ACHN (cell line): ENCODE results near the gene AGPAT2.

Source experiments
- DNase-seq: peaks from one replicate; pipeline ENCODE4 v3.0.0-alpha.2; 2015
- in situ Hi-C: cut with HindIII; loops from 2 replicates; pipeline ENCODE4 v1.10.0; 2017; ENCODE audit warnings: low sequenced_read_pairs, low pct_ligation_motif_present, low pct_unique_long_range_greater_than_20kb

AGPAT2 gene

DNA sequence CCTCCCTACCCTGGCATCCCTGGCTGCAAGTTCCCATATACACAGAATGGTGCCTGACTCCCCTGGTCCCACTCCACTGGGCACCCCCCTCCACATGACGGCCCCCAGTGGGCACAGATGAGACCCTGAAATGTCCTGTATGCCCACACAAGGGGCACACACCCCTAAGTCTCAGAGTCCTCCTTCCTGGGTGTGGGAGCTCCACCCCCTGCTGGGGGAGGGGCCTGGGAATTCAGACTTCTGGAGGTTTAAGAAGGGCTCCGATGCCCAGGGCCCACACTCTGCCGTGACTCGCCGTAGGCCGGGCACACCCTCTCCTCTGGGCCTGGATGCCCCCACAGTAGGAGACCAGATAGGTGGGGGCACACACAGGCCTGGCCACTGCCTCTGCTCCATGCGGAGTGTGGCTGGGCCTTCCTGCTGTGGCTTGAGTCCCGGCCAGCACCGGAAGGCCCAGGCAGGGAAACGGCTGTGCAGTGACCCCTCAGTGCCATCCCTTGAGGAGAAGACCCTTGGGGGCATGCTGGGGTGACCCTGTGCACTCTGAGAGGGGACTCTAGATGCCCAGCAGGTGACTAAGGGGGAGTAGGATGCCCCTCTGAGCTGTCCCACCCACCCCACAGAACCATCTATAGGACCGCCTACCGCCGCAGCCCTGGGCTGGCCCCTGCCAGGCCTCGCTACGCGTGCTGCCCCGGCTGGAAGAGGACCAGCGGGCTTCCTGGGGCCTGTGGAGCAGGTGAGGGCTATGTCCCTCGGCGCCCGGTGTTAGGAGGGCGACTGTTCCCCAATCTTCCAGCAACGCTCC lies 18.1 kb downstream of the AGPAT2 start:
- DNase-seq, result peak; percentile 31
- in situ Hi-C loops, result no loop called here

DNA sequence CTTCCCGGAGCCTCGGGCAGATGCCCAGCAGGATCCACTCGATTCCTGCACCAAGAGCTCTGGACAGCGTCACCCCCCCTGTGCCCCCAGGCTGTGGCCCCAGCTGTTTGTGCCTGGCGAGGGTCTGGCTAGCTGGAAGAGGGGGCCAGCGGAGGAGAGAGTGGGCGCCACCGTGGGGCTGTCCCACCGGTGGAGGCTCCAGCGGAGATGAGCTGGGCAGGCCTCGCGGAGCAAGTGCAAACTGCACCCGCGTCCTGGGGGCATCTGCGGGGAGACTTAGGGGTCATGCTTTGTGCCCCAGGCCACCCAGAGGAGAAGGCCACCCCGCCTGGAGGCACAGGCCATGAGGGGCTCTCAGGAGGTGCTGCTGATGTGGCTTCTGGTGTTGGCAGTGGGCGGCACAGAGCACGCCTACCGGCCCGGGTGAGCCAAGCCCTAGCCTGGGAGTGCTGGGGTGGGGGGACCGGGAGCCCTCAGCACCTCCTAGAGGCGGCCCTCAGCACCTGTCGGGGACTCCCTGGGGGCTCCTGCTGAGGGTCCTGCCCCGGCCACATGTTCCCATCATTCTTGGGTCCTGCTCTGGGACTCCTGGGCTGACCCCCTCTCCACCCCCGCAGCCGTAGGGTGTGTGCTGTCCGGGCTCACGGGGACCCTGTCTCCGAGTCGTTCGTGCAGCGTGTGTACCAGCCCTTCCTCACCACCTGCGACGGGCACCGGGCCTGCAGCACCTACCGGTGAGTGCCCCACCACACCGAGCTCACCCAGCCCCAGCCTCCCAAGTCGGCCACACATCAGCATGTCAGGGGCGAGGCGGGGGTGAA lies 19.1 kb downstream of the AGPAT2 start:
- in situ Hi-C loops, result no loop called here
- no peak for DNase-seq

DNA sequence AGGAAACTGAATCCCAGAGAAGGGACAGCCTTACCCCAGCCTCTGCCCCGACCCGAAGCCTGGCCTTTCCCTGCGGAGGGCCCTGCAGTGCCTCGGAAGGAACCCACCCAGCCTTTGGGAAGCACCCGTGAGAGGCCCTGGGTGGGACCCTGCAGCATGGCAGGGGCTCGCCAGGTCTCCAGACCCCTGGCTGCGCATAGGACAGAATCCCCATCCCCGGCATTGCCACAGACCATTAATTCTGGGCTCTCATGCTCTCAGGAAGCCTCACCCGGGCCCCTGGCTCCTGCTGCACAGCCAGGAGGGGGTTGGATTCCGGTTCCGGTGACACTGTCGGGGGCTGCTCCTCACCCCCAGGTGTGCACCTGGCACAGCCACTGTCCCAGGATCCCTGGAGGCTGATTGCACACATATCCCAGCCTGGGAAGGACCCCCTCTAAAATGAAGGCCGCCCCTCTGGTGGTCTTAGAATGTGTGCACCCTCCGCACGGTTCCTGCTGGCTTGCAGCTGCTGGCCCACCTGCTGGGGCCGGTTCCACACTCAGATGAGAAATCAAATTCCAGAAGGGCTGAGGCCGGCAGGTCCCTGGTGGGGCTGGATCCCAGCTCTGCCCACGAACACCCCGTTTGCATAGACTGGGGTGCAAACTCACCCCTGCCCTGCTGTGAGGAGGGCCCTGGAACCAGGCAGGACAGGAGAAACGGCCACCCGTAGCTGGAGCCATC lies 19.9 kb downstream of the AGPAT2 start:
- in situ Hi-C loops, result no loop called here
- no peak for DNase-seq

DNA sequence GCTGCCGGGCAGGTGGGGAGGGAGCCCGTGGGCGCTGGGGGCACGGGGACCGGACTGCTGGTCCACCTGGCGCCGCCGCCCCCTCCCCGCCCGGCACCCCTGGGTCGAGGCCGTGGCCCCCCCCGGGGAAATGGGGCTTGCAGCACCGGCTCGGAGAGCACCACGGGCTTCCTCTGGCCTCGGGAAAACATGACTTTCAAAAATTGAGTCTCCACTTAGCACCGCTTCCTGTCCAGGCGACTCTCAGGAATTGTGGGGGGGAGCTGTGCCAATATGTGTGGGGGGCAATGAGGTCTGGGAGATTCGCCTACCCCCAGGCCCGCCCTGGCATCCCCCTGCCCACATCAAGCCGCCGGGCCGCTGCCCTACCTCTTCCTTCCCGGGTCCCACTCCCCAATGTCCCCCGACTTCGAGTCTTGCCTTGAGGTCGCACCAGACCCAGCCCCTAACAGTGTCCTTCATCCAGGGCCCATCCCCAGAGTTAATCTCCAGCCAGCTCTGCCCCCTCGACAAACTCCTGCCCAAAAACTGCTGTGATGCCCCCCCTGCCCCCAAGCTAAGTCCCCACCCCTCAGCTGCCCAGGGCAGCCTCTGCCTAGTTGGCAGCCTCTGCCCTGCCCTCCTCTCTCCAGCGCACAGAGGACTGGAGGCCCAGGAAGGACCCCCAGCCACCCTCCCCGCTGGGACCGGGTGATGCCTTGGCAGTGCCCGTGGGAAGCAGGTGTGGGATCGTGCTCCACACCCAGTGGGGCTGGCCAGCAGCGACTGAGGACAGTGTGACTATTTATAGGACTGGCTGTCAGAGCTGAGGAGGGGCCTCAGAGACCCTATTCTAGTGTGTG lies 20.7 kb downstream of the AGPAT2 start:
- DNase-seq, result no peak
- in situ Hi-C loops, result no loop called here

DNA sequence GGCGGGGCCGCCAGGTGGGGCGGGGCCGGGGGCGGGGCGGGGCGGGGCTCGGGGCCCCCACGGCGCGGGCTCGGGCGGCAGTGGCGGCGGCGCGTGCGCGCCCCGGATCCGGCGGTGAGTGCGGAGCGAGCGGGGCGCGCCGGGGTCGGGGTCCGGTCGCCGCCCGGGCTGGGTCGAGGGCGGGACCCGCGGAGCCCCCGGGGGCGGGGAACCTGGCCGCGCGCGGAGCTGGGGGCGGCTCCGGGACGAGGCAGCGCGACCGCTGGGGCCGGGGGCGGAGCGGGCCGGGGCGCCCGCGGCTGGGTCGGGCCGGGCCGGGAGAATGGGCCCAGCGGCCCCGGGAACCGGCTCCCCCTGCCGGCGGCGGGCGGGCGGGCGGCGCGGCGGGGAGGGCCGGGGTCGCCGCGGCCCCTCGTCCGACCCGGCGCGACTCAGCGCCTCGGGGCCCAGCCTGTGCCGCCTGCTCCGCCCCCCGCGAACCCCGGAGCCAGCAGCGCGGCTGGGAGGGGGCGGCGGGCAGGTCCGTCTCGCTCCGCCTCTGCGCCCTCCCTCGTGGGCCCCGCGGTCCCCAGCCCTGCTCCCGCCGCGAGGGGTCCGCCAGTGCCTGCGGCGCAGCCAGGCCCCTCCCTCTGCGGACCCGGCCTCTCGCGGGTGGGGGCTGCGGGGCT lies 21.4 kb downstream of the AGPAT2 start:
- peak; percentile 23 for DNase-seq

DNA sequence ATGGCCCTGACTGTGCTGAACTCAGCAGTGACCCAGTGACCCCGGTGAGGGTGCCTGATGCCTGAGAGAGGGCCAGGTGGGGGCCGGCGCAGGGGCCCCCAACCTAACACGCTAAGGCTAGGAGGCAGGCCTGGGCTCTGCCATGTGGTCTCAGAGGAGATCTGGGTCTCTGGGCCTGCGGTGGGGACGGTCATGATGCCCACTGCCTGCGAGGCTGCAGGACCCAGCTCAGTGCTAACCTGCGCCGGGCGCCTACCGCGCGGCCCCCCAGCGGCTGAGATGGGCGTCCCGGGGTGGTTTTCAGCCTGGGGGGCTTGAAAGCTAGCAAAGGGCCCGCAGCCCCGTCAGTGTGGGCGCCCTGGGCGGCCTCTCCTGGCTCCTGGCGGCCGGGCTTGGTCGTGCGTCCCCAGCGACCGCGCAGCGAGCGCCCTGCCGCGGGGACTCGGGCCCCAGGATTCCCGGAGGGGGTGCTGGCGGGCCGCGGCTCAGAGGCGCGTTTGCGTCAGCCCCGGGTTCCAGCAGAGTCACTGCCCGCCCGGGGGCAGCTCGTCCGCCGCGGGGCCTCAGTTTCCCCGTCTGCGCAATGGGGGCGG lies 22.1 kb downstream of the AGPAT2 start:
- in situ Hi-C loops, result no loop called here
- DNase-seq, result peak; percentile 22

More for the DNA sequence above, 21.4 kb downstream of the AGPAT2 start:
- in situ Hi-C loops, result no loop called here

DNA sequence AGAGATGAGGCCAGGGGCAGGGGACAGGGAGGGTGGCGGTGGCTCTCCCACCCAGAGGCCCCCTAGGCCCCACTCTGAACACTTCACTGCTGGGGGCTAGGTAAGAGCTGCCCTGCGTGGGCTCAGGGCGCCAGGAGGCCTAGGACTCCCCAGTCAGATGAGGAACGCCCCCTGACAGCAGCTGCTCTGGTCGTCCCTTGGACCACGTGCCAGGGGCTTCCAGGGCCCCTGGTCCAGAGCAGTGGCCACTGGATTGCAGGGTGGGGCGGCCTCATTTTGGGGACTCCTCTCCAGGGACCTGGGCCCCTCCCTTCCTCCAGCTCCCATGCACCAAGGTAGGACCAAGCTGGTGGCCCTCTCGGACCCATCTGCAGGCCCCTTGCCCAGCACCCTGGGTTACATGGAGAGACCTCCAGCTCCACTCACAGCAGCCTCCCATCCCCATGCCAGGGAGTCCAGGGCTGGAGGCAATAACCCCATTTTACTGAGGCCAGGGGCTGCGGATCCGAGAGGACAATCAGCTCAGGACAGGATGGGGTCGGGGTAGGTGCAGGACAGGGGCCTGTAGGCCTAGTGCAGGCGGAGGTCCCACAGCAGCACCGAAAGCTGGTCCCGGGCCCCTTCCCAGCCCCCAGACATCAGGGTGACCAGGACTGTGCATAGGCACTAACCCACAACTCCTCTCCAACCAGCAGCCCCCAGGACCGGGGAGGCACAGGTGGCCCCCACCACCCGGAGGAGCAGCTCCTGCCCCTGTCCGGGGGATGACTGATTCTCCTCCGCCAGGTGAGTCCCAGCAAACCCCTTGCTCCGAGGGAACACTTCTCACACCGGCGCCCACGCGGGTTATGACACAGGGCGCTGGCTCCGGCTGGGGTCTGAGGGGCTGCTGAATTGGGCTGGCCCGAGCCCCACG lies 23.0 kb downstream of the AGPAT2 start:
- in situ Hi-C loops, result no loop called here
- no peak for DNase-seq

DNA sequence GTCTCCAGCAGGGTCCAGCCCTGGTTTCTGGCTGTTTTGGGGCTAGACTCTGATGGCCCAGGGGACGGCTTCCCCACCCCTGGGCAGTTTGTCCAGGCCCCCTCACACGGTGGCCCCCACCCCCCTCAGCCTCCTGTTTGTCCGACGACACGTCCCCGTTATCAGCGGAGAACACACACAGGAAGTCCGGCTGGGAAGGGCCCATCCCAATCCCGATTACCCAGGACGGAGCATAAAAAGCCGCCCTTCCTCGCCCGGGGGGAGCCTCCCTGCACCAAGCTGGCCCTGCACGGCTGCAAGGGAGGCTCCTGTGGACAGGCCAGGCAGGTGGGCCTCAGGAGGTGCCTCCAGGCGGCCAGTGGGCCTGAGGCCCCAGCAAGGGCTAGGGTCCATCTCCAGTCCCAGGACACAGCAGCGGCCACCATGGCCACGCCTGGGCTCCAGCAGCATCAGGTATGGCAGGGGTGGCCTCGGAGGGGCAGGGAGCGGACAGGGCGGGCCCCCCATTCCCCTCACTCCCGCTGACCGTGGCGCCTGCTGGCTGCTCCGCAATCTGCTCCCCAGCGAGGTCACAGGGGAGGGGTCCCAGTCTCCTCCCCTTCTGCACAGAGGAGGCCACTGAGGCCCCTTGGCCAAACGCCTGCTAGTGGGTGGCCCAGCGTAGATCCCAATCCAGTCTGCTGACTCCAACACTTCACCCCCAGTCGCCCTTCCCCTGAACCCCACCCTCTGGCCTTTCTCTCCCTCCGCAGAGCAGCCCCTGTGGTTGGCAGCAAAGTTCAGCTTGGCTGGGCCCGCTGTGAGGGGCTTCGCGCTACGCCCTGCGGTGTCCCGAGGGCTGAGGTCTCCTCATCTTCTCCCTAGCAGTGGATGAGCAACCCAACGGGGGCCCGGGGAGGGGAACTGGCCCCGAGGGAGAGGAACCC lies 24.3 kb downstream of the AGPAT2 start, which contains the start of gene EGFL7:
Gene EGFL7, plus strand, starts transcription at position 261 of the 926 bp plus-strand sequence. CDS start 5,367 bp downstream, outside the sequence.
- no peak for DNase-seq
- in situ Hi-C loops, result no loop called here

DNA sequence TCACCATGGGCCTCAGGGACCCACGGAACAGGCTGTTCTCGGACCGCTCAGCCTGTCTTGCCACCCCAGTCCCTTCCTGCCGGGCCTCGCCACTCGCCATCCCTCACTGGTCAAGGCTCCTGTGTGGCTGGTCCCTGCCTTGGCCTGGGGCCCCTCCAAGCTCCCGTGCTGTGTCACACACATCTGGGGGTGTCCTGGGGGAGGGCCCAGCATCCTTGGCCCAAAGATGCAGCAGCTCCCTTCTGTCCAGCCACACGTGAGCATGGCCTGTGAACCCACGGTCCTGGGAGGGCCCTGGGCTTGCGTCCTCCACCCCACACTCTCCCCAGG lies 25.0 kb downstream of the AGPAT2 start:
- in situ Hi-C loops, result no loop called here
- no peak for DNase-seq

DNA sequence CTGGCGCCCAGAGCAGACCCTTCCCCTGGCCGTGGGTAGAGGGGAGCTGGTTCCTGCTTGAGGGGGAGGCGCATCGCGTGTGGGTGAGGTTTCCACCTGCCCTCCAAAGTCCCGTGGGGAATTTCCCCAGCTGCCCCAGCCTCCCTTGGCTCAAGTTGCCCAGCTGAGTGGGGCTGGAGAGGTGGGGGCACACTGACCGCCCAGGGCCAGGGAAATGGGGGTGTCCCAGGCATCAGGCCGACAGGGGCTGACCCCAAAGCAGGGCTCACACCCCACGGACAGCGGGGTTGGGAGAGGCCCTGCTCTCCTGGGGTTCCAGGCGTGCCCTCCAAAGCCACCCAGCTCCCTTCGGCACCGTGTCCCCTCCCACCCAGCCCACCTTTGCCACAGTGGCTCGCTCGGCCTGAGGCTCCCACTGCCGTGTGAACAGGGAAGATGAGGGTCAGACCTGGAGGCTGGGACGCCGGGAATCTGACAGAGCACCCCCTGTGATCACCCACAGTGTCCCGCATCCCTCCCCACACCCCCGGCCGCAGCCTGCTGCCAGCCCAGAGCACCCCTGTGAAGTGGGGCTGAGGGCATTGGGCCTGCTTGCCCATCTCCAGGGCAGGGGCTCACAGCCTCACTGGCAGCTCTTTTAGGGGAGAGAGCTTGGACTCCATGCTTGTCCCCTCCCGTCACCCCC lies 25.5 kb downstream of the AGPAT2 start:
- DNase-seq, result no peak
- in situ Hi-C loops, result no loop called here

DNA sequence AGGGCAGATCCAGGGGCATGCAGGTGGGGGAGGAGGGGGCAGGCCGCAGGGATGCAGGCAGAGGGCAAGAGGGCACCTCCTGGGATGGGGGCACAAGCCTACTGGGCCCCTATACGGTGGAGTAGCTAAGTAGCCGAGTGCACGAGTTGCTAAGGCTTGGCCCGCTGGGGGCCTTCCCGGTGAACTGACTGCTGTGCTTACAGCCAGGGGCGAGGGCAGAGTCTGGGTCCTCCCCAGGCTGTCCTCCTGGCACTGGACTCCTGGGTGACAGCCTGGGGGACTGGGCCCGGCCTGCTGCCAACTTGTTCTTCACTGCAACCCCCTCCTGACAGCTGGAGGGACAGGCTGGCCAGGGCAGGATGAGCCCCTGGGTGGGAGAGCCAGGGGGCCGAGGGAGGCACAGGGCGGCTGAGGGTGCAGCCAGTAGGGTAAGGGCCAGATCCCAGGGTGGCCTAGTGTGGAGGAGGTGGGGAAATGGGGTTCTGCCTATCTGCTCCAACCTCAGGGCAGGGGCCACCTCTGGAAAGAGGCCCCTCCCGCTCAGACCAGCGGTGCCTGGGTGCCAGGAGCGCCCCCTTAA lies 26.2 kb downstream of the AGPAT2 start:
- in situ Hi-C loops, result no loop called here
- DNase-seq, result no peak

DNA sequence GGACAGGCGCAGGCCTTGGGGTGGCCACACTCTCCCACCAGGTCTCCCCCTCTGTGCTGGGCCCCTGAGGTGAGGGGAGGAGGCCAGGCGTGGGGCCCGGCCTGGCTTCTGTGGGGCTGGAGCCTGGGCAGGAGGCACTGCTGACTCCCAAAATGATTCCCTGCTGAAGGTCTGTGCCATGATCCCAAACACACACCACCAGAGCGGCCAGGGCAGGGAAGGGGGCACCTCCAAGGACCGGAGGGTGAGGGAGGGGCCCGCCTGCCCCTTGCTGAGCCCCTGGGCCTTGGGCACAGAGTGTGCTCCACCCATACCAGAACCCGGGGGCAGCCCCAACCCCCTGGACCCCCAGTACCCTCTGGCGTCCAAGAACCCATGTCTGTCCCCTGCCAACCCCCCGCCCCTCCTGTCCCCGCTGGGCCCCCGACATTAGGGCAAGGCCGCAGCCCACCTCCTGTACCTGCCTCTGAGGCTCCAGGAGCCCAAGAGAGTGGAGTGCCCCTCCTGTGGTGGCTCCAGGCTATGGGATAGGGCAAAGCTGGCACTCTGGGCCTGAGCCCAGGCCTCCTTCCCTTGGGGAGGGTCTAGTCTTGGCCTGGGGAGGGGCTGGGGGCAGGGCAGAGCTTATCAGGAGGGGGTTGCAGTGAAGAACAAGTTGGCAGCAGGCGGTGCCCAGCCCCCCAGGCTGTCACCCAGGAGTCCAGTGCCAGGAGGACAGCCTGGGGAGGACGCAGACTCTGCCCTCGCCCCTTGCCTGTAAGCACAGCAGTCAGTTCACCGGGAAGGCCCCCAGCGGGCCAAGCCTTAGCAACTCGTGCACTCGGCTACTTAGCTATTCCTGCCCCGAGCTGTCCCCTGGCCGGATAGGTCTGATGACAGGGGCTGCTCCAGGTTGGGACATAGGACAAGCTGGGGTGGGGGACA lies 27.1 kb downstream of the AGPAT2 start:
- in situ Hi-C loops, result no loop called here
- no peak for DNase-seq

DNA sequence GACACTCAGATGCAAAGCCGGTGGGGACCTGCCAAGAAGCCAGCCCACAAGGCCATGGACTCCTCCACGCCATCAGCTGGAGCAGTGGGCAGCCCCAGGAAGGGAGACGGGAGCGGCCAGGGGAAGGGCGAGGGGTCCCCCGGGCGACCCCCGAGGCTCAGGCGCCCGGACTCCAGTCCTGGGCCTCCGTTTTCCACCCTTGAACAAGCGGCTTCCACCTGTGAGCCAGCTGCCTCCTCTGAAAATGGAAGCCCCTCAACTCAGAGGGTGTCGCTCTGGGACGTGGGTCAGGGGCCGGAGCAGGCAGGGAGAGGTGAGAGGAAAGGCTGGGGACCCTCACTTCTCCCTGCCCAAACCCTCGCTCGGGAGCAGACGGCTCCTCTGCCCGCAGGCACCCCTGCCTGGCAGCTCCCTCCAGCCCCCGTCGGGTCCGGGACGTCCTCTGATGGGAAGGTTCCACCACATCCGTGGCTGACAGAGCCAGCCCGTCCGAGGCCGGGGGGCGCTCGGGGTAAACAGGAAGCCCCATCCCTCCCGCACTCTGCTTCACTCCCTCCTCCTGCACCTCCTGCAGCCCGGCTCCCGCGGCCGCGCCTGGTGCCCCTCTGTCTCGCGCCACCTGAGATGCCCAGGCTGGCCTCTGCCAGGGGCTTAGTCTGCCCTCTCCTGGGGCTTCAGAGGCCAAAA lies 28.3 kb downstream of the AGPAT2 start:
- DNase-seq, result no peak
- in situ Hi-C loops, result no loop called here
